ENCODE measurements around the gene NPFFR2. TPM values are rescaled to one million over a fixed set of nuclear protein-coding genes. Genes with fewer than 3 reads are reported as not detected.

The NPFFR2 gene
- total and polyA plus RNA-seq, 4 donors = 0.05 TPM; not detected in 3

DNA sequence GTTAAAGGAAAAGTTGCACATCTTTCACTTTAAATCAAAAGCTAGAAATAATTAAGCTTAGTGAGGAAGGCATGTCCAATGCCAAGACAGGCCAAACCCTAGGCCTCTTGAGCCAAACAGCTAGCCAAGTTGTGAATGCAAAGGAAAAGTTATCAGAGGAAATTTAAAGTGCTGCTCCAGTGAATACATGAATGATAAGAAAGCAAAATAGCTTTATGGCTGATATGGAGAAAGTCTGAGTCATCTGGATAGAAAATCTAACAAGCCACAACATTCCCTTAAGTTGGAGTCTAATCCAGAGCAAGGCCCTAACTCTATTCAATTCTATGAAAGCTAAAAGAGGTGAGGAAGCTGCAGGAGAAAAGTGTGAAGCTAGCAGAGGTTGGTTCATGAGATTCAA lies 23.8 kb downstream of the NPFFR2 start:
- no peak for TF ChIP-seq SP1 (IDR thresholded peaks at IDR 0.05)
- TF ChIP-seq ZBTB33 (IDR thresholded peaks at IDR 0.05) = no peak
- H3K4me1 ChIP-seq (ENCODE audit: control insufficient read depth in 4 of 4, insufficient read depth in 4 of 4, low read length in 3 of 4) = no peaks in the 10 kb centered on the region
- H3K36me3 ChIP-seq (ENCODE audit: control insufficient read depth in 4 of 4, insufficient read depth in 3 of 4, low read depth in 1 of 4, low read length in 3 of 4) = no peaks in the 10 kb centered on the region
- H3K27me3 ChIP-seq (ENCODE audit: control insufficient read depth in 4 of 4, insufficient read depth in 4 of 4, low read length in 3 of 4) = no peaks in the 10 kb centered on the region
- H3K9ac ChIP-seq (ENCODE audit: low read depth in 1 of 2, low read length in 2 of 2) = no peak overlapping the region
- no peaks in the 10 kb centered on the region for H3K9me3 ChIP-seq (ENCODE audit: control insufficient read depth in 4 of 4, low read length in 3 of 4)
- H3K27ac ChIP-seq (ENCODE audit: low read depth in 1 of 2, low read length in 2 of 2) = no peak overlapping the region
- no peak for DNase-seq (ENCODE audit: low spot score)
- H3K4me3 ChIP-seq (ENCODE audit: low read depth in 1 of 3, low read length in 3 of 3) = no peak overlapping the region

DNA sequence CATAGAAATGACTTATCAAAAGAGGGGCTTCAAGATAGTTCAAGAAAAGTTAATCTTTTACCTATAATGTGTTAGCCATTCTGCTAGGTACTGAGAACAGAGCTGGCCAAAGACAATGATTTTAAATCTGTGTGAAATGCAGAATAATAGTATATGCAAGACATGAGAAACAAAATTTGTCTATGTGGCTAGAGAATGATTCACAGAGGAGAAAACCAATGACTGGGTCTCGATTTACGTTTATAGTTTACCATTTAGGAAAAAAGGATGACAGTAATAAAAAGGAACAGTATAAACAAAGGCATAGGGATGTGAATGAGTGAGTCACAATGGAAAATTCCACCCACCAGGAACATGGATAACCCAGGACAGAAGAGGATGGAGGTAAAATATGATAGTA lies 31.9 kb downstream of the NPFFR2 start:
- TF ChIP-seq HNF4A (conservative IDR thresholded peaks at IDR 0.05) = no peak
- TF ChIP-seq MAX (IDR thresholded peaks at IDR 0.05) = no peak
- no peak for TF ChIP-seq NR2F2 (IDR thresholded peaks at IDR 0.05)
- TF ChIP-seq, protein P1, sequence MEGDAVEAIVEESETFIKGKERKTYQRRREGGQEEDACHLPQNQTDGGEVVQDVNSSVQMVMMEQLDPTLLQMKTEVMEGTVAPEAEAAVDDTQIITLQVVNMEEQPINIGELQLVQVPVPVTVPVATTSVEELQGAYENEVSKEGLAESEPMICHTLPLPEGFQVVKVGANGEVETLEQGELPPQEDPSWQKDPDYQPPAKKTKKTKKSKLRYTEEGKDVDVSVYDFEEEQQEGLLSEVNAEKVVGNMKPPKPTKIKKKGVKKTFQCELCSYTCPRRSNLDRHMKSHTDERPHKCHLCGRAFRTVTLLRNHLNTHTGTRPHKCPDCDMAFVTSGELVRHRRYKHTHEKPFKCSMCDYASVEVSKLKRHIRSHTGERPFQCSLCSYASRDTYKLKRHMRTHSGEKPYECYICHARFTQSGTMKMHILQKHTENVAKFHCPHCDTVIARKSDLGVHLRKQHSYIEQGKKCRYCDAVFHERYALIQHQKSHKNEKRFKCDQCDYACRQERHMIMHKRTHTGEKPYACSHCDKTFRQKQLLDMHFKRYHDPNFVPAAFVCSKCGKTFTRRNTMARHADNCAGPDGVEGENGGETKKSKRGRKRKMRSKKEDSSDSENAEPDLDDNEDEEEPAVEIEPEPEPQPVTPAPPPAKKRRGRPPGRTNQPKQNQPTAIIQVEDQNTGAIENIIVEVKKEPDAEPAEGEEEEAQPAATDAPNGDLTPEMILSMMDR (IDR thresholded peaks at IDR 0.05; ENCODE audit: low read depth, low read length, missing input control) = no peak
- TF ChIP-seq RXRA (IDR thresholded peaks at IDR 0.05) = no peak
- Histone ChIP-seq H3K9me3 (ENCODE audit: control insufficient read depth in 4 of 4, low read length in 3 of 4) (no peaks in the 10 kb centered on the region), H3K4me1 (ENCODE audit: control insufficient read depth in 4 of 4, insufficient read depth in 4 of 4, low read length in 3 of 4) (no peaks in the 10 kb centered on the region), H3K36me3 (ENCODE audit: control insufficient read depth in 4 of 4, insufficient read depth in 3 of 4, low read depth in 1 of 4, low read length in 3 of 4) (no peaks in the 10 kb centered on the region), H3K4me3 (ENCODE audit: low read depth in 1 of 3, low read length in 3 of 3) (no peak overlapping the region), H3K27ac (ENCODE audit: low read depth in 1 of 2, low read length in 2 of 2) (no peak overlapping the region), H3K27me3 (ENCODE audit: control insufficient read depth in 4 of 4, insufficient read depth in 4 of 4, low read length in 3 of 4) (no peaks in the 10 kb centered on the region), H3K9ac (ENCODE audit: low read depth in 1 of 2, low read length in 2 of 2) (no peak overlapping the region)
- 86% methylated on average over 2 of the region's 2 CpGs for WGBS
- DNase-seq (ENCODE audit: low spot score) = no peak

DNA sequence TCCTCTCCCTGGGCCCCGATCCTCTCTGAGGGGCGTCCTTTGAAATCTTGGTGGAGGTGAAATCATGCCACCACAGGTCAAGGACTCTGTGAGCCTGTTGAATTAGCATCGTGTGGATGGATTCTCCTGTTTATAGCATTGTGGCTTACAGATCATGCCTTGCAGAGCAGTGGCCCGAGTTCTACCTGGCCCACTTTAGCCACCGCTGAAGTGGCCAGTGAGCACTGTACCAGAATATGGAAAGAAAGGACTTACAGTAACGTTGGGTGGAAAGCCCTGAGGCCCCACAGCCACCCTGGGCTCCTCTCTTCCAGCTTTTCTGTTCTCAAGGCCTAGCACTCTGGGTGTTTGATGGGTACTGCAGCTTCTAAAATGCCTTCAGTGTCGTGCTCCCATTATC lies 35.3 kb downstream of the NPFFR2 start:
- WGBS = 71% methylated on average over 7 of the region's 7 CpGs
- Histone ChIP-seq H3K9me3 (ENCODE audit: control insufficient read depth in 4 of 4, low read length in 3 of 4) (no peaks in the 10 kb centered on the region), H3K27ac (ENCODE audit: low read depth in 1 of 2, low read length in 2 of 2) (no peak overlapping the region), H3K4me1 (ENCODE audit: control insufficient read depth in 4 of 4, insufficient read depth in 4 of 4, low read length in 3 of 4) (no peaks in the 10 kb centered on the region), H3K4me3 (ENCODE audit: low read depth in 1 of 3, low read length in 3 of 3) (no peak overlapping the region), H3K9ac (ENCODE audit: low read depth in 1 of 2, low read length in 2 of 2) (no peak overlapping the region), H3K27me3 (ENCODE audit: control insufficient read depth in 4 of 4, insufficient read depth in 4 of 4, low read length in 3 of 4) (no peaks in the 10 kb centered on the region), H3K36me3 (ENCODE audit: control insufficient read depth in 4 of 4, insufficient read depth in 3 of 4, low read depth in 1 of 4, low read length in 3 of 4) (no peaks in the 10 kb centered on the region)
- no peak for DNase-seq (ENCODE audit: low spot score)
- TF ChIP-seq NR2F2 (IDR thresholded peaks at IDR 0.05) (no peak), RXRA (IDR thresholded peaks at IDR 0.05) (no peak), REST (IDR thresholded peaks at IDR 0.05) (no peak)

Measured in liver (tissue), 9 donors.